ENCODE results near the gene STRBP. TPM values are rescaled to one million over a fixed set of nuclear protein-coding genes. Genes with fewer than 3 reads are reported as not detected.

Gene STRBP
- total RNA-seq, 1 experiment from 2014 or later: 40.3 TPM

GRCh38 chr9:123312306-123312877 is 44.0 kb upstream of the STRBP start:
- Histone ChIP-seq H3K27me3 (ENCODE audit: control insufficient read depth, insufficient read depth, low read length) (no peaks in the 10 kb centered on the region), H3K9me3 (ENCODE audit: control insufficient read depth, insufficient read depth, low read depth, low read length) (no peaks in the 10 kb centered on the region), H3K4me1 (ENCODE audit: control insufficient read depth, insufficient read depth, low read length) (no peaks in the 10 kb centered on the region), H3K27ac (ENCODE audit: low read length) (no peak overlapping the region), H3K36me3 (ENCODE audit: control insufficient read depth, insufficient read depth, low read length) (no peaks in the 10 kb centered on the region), H3K4me3 (ENCODE audit: low read depth in 2 of 2, low read length in 2 of 2) (no peak overlapping the region)
- TF ChIP-seq POLR2AphosphoS5 (IDR thresholded peaks at IDR 0.05; ENCODE audit: low read depth, low read length) (no peak), REST (IDR thresholded peaks at IDR 0.05; ENCODE audit: insufficient read depth in 1 of 2, low read depth in 2 of 2, low read length in 1 of 2) (no peak), SIN3A (IDR thresholded peaks at IDR 0.05; ENCODE audit: borderline replicate concordance, insufficient read depth, low read depth, low read length) (no peak), TCF7L2 (IDR thresholded peaks at IDR 0.05; ENCODE audit: low read depth, low read length) (no peak), CTCF (IDR thresholded peaks at IDR 0.05) (no peak)
- in situ Hi-C loops (cut with HindIII; ENCODE audit: low pct_unique_long_range_greater_than_20kb, low sequenced_read_pairs): no loop called here
- no TSS peak for BruUV-seq (replicated peaks)
- ChIA-PET CTCF (no interaction called here), POLR2A (no interaction called here)
- ATAC-seq (no peak), DNase-seq (ENCODE audit: low read depth, low spot score) (no peak)
- intact Hi-C loops (cut with micrococcal nuclease; ENCODE audit: unreplicated experiment): no loop called here

GRCh38 chr9:123311250-123311752 is 42.9 kb upstream of the STRBP start:
- ATAC-seq: no peak

GRCh38 chr9:123310551-123311249 is 42.3 kb upstream of the STRBP start:
- Histone ChIP-seq H3K36me3 (ENCODE audit: control insufficient read depth, insufficient read depth, low read length) (no peaks in the 10 kb centered on the region), H3K4me1 (ENCODE audit: control insufficient read depth, insufficient read depth, low read length) (no peaks in the 10 kb centered on the region), H3K4me3 (ENCODE audit: low read depth in 2 of 2, low read length in 2 of 2) (no peak overlapping the region), H3K27me3 (ENCODE audit: control insufficient read depth, insufficient read depth, low read length) (no peaks in the 10 kb centered on the region), H3K9me3 (ENCODE audit: control insufficient read depth, insufficient read depth, low read depth, low read length) (no peaks in the 10 kb centered on the region), H3K27ac (ENCODE audit: low read length) (no peak overlapping the region)
- BruUV-seq (replicated peaks): no TSS peak
- CTCF ChIA-PET: no interaction called here
- TF ChIP-seq REST (IDR thresholded peaks at IDR 0.05; ENCODE audit: insufficient read depth in 1 of 2, low read depth in 2 of 2, low read length in 1 of 2) (no peak), TCF7L2 (IDR thresholded peaks at IDR 0.05; ENCODE audit: low read depth, low read length) (no peak), SIN3A (IDR thresholded peaks at IDR 0.05; ENCODE audit: borderline replicate concordance, insufficient read depth, low read depth, low read length) (no peak), POLR2AphosphoS5 (IDR thresholded peaks at IDR 0.05; ENCODE audit: low read depth, low read length) (no peak), CTCF (IDR thresholded peaks at IDR 0.05) (no peak)
- intact Hi-C loops (cut with micrococcal nuclease; ENCODE audit: unreplicated experiment): no loop called here
- in situ Hi-C loops (cut with HindIII; ENCODE audit: low pct_unique_long_range_greater_than_20kb, low sequenced_read_pairs): no loop called here
- ATAC-seq (no peak), DNase-seq (ENCODE audit: low read depth, low spot score) (no peak)
- POLR2A ChIA-PET: no interaction called here

More at GRCh38 chr9:123311250-123311752, 42.9 kb upstream of the STRBP start:
- DNase-seq (ENCODE audit: low read depth, low spot score): no peak
- no TSS peak for BruUV-seq (replicated peaks)
- no peaks in the 10 kb centered on the region for H3K36me3 ChIP-seq (ENCODE audit: control insufficient read depth, insufficient read depth, low read length)
- H3K27ac ChIP-seq (ENCODE audit: low read length): no peak overlapping the region
- in situ Hi-C loops (cut with HindIII; ENCODE audit: low pct_unique_long_range_greater_than_20kb, low sequenced_read_pairs) (no loop called here), intact Hi-C loops (cut with micrococcal nuclease; ENCODE audit: unreplicated experiment) (no loop called here)
- no peaks in the 10 kb centered on the region for H3K27me3 ChIP-seq (ENCODE audit: control insufficient read depth, insufficient read depth, low read length)
- H3K9me3 ChIP-seq (ENCODE audit: control insufficient read depth, insufficient read depth, low read depth, low read length): no peaks in the 10 kb centered on the region
- CTCF ChIA-PET: no interaction called here
- H3K4me3 ChIP-seq (ENCODE audit: low read depth in 2 of 2, low read length in 2 of 2): no peak overlapping the region
- no peaks in the 10 kb centered on the region for H3K4me1 ChIP-seq (ENCODE audit: control insufficient read depth, insufficient read depth, low read length)
- TF ChIP-seq SIN3A (IDR thresholded peaks at IDR 0.05; ENCODE audit: borderline replicate concordance, insufficient read depth, low read depth, low read length): no peak
- POLR2A ChIA-PET: no interaction called here

All from Panc1 (cell line).